Esophagus muscularis mucosa (tissue), 4 donors: Measurements from ENCODE around the gene SAP130. TPM values are rescaled to one million over a fixed set of nuclear protein-coding genes. Genes with fewer than 3 reads are reported as not detected.
A peak's percentile ranks its signal among the peaks of the same experiment; 100 is the strongest.

Experiments used
- DNase-seq: peaks from one replicate; pipeline ENCODE4 v3.0.0-alpha.2; 2017; ENCODE audit errors: extremely low spot score
- H3K27ac ChIP-seq, 4 donors: fragments of 200-600 bp; sonication (generic); replicated peaks in 1 of 4; 1 replicate in 3 of 4; 2 replicates in 1 of 4; pipeline ENCODE4 v1.5.1; 2016 to 2019; ENCODE audit warnings: mild to moderate bottlenecking in 1 of 4
- H3K27me3 ChIP-seq, 4 donors: fragments of 200-600 bp; sonication (generic); one replicate each; pipeline versions ENCODE4 v1.5.1 to v1.6.0; 2016 to 2019
- H3K36me3 ChIP-seq, 4 donors: fragments of 200-600 bp; sonication (generic); one replicate each; pipeline ENCODE4 v1.5.1; 2016 to 2019
- H3K4me1 ChIP-seq, 4 donors: fragments of 200-600 bp; sonication (generic); one replicate each; pipeline ENCODE4 v1.5.1; 2016 to 2019
- H3K4me3 ChIP-seq, 4 donors: fragments of 200-600 bp; sonication (generic); 1 replicate in 2 of 4; 2 replicates in 2 of 4; pipeline ENCODE4 v1.5.1; 2016 to 2019; ENCODE audit warnings: mild to moderate bottlenecking in 4 of 4, moderate library complexity in 1 of 4
- H3K9me3 ChIP-seq, 4 donors: fragments of 200-600 bp; sonication (generic); 1 replicate in 3 of 4; 2 replicates in 1 of 4; pipeline ENCODE4 v1.5.1; 2016 to 2019
- CTCF ChIP-seq, 3 experiments: fragments of 200-600 bp in 2 of 3; fragments of 450-650 bp in 1 of 3; sonication (generic) in 2 of 3; IDR thresholded peaks; one replicate each; pipeline ENCODE4 v1.5.1; 2017 to 2019; ENCODE audit warnings: antibody characterized with exemption in 3 of 3, mild to moderate bottlenecking in 2 of 3, moderate library complexity in 1 of 3
- EP300 ChIP-seq: sonication (generic); formaldehyde crosslinking; IDR thresholded peaks from one replicate; pipeline ENCODE4 v1.6.1; 2017; ENCODE audit warnings: antibody characterized with exemption
- POLR2A ChIP-seq: fragments of 450-650 bp; IDR thresholded peaks from one replicate; pipeline ENCODE4 v1.6.1; 2017; ENCODE audit warnings: antibody characterized with exemption, moderate library complexity, mild to moderate bottlenecking, low read depth
- POLR2AphosphoS5 ChIP-seq, 2 donors: sonication (generic); formaldehyde crosslinking; IDR thresholded peaks; one replicate each; pipeline ENCODE4 v1.6.1; 2017; ENCODE audit warnings: antibody characterized with exemption in 2 of 2
- WGBS: methylation state at CpG from one replicate; pipeline ENCODE4 v1.1.5; 2018; 5-methylcytosine and 5-hydroxymethylcytosine counted together
- intact Hi-C: fragments of 100-400 bp; cut with DNase I; formaldehyde crosslinking; loops from one replicate; pipeline ENCODE4 v1.15.1; 2023
- total RNA-seq, 4 donors: library from RNA; depleted of rRNA; stranded (reverse); fragments of >200 nt; gene quantifications; one replicate each; pipeline versions ENCODE4 v1.1.0 to v1.2.1, GENCODE V29; 2016

Gene SAP130
- total RNA-seq, 4 donors from 2014 or later = 6.8 to 12.3 (median 10.7) TPM

DNA sequence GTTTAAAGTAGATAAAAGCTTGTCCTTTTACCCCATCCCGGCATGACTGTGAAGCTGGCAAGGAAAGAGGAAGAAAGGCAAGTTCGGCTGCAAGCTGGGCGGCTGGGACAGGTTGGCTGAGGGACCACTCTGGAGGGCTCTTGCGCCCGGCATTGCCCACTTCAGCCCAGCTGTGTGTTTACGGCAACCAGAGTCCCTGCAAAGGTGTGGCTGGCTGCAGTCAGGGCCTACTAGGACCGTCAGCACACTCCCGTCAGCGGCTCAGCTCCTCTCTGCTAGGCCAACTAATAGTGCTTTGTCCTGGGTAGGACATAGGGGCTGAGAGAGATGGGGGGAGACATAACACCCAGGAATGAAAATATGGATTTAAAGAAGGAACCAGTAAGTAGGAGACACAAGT is 11.7 kb upstream of the SAP130 start:
- no peaks in the 10 kb centered on the region for H3K36me3 ChIP-seq
- H3K9me3 ChIP-seq = peaks cover 0 to 50% (median 32%) of the 10 kb centered on the region in 4 donors
- intact Hi-C loops = no loop called here
- DNase-seq = no peak
- WGBS = 86% methylated on average over 9 of the region's 9 CpGs
- H3K4me1 ChIP-seq = no peaks in the 10 kb centered on the region
- no peak overlapping the region for H3K4me3 ChIP-seq
- H3K27me3 ChIP-seq = peaks cover 0 to 7% (median 0%) of the 10 kb centered on the region in 4 donors
- no peak for TF ChIP-seq POLR2AphosphoS5 (IDR thresholded peaks at IDR 0.05)
- TF ChIP-seq POLR2A = no peak
- no peak overlapping the region for H3K27ac ChIP-seq

DNA sequence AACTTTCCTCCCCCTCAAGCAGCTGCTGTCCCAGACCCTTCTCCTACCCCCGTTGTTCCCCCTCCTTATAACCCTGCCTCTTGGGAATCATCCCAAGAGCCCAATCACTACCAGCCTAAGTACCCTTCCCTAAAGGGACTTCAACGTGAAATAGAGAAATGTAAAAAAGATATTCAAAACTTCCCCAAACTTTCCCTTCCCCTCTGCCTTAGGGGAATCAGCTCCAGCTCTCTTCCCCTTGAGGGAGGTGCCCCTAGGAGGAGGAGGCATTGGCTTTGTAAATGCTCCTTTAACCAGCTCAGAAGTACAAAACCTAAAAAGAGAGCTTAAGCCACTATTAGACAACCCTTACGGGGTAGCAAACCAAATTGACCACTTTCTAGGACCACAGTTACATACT is 10.6 kb upstream of the SAP130 start:
- Histone ChIP-seq H3K36me3 (no peaks in the 10 kb centered on the region), H3K27me3 (peaks cover 0 to 7% (median 0%) of the 10 kb centered on the region in 4 donors), H3K27ac (no peak overlapping the region), H3K9me3 (peaks cover 0 to 39% (median 25%) of the 10 kb centered on the region in 4 donors), H3K4me3 (no peak overlapping the region), H3K4me1 (no peaks in the 10 kb centered on the region)
- intact Hi-C loops = no loop called here
- 81% methylated on average over 3 of the region's 3 CpGs for WGBS
- no peak for TF ChIP-seq POLR2AphosphoS5 (IDR thresholded peaks at IDR 0.05)
- no peak for TF ChIP-seq EP300
- no peak for TF ChIP-seq POLR2A
- TF ChIP-seq CTCF (IDR thresholded peaks at IDR 0.05) = no peak
- DNase-seq = no peak

- H3K9me3 ChIP-seq = peaks cover 0 to 31% (median 18%) of the 10 kb centered on the region in 4 donors
- no peaks in the 10 kb centered on the region for H3K36me3 ChIP-seq
- no peak for TF ChIP-seq POLR2AphosphoS5 (IDR thresholded peaks at IDR 0.05)
- TF ChIP-seq EP300 = no peak
- WGBS = 90% methylated on average over 5 of the region's 5 CpGs
- peaks cover 0 to 7% (median 0%) of the 10 kb centered on the region in 4 donors for H3K27me3 ChIP-seq
- H3K4me3 ChIP-seq = no peak overlapping the region
- DNase-seq = no peak
- no peaks in the 10 kb centered on the region for H3K4me1 ChIP-seq
- intact Hi-C loops = no loop called here
- no peak overlapping the region for H3K27ac ChIP-seq
These were observed 9.8 kb upstream of the SAP130 start for GRCh38 chr2:128037649-128038048.

DNA sequence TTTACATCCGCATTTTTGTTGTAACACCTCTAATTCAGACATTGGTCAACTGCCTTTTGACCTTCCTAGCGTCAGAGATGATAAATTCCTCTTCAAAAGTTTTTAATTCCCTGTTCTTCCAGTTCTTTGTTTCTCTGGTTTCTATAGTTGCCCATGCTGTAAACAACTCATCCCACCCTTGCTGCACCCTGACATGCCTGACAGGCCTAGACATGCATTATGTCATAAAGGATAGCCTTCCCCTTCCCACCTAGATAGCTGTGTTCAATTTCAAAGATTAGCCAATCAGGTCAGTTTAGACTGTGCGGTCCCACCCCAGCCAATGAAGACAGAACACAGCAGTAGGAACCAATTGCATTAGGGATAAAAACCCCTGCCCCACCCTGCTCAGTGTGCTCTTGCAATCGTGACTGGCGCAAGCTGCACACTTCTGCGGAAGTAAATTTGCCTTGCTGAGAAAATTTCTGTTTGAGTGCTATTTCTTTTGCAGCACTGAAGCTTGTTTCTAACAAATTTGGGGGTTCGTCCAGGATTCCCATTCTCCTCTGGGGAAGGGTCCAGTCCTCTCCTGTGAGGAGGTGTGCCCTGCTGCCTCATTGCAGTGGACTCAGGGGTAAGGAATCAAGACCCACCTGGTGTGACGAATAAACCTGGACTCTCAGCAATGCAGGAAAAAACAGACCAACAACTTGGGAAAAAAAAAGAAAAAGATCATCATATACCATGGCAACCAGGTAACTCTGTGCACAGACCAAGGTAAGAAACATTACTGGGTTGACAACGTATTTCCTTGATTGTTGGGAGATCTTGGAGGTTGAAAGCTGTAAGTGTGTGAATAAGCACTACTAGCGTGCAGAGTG is 9.1 kb upstream of the SAP130 start:
- WGBS = 87% methylated on average over 10 of the region's 10 CpGs
- Histone ChIP-seq H3K9me3 (peaks cover 0 to 25% (median 18%) of the 10 kb centered on the region in 4 donors), H3K4me3 (no peak overlapping the region), H3K27ac (no peak overlapping the region), H3K4me1 (no peaks in the 10 kb centered on the region), H3K36me3 (no peaks in the 10 kb centered on the region), H3K27me3 (peaks cover 0 to 7% (median 0%) of the 10 kb centered on the region in 4 donors)
- no peak for DNase-seq
- intact Hi-C loops = no loop called here
- TF ChIP-seq EP300 = no peak

DNA sequence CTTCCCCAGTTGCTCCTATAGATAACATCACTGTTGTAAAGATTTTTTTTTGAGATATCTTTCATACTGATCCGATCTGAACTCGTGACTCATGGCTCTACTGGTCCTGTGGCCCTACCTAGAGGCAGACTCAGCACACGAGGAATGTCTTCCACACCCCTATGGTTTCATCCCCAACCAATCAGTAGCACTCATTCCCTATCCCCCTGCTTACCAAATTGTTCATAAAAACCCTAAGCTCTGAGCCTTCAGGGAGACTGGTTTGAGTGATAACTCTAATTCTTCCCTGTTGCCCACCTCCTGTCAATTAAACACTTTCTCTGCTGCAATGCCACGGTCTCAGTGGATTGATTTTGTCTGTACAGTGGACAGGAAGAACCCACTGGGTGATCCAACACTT is 4.2 kb upstream of the SAP130 start:
- TF ChIP-seq POLR2A (no peak), CTCF (IDR thresholded peaks at IDR 0.05) (no peak), POLR2AphosphoS5 (IDR thresholded peaks at IDR 0.05) (no peak), EP300 (no peak)
- DNase-seq = no peak
- no peaks in the 10 kb centered on the region for H3K36me3 ChIP-seq
- peaks cover 0 to 4% (median 0%) of the 10 kb centered on the region in 4 donors for H3K27me3 ChIP-seq
- peaks cover 6 to 10% (median 9%) of the 10 kb centered on the region in 4 donors for H3K4me1 ChIP-seq
- no peak overlapping the region for H3K27ac ChIP-seq
- peaks cover 0 to 9% (median 8%) of the 10 kb centered on the region in 4 donors for H3K9me3 ChIP-seq
- no peak overlapping the region for H3K4me3 ChIP-seq
- whole genome bisulfite sequencing = 74% methylated on average over 4 of the region's 4 CpGs
- intact Hi-C loops = no loop called here

DNA sequence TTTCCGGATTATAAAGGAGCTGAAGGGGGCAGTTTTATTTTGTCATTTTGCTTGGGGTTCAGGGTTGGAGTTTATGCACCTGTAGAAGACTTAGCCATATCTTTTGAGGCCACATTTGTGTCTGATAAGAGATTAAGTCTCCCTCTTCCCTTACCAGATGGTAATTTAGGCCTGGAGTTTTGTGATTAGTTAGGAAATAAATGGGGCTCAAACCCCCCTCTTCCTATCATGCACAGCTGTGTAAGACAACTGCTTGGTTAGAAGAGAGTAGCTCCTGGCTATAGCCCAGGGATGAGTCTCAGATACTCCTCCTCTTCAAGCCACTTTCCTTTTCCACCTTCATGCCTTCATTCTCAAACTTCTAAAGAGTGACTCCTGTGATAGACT is 802 bp upstream of the SAP130 start:
- intact Hi-C loops = loop anchor here (5.0 kb wide), 2 partner anchors 64 to 141 kb away; partner anchors contain the start of genes AMMECR1L and UGGT1
- Histone ChIP-seq H3K27me3 (peaks cover 0 to 4% (median 0%) of the 10 kb centered on the region in 4 donors), H3K9me3 (no peaks in the 10 kb centered on the region), H3K36me3 (no peaks in the 10 kb centered on the region), H3K4me3 (peak overlapping the region; percentile 87 to 98 (median 95)), H3K27ac (peak overlapping the region; percentile 95 to 99 (median 96)), H3K4me1 (peaks cover 12 to 26% (median 21%) of the 10 kb centered on the region in 4 donors)
- 20% methylated on average over 1 of the region's 1 CpG for WGBS
- no peak for DNase-seq
- TF ChIP-seq CTCF (IDR thresholded peaks at IDR 0.05) (no peak), EP300 (no peak), POLR2AphosphoS5 (IDR thresholded peaks at IDR 0.05) (no peak)
